K562 (cell line): ENCODE measurements around the gene ADK. TPM values are rescaled to one million over a fixed set of nuclear protein-coding genes. Genes with fewer than 3 reads are reported as not detected.

Experiments
- ATAC-seq: fragments of 200-7000 bp; cut with Tn5 transposase; 3 replicates; pipeline ENCODE4 v1.9.1; 2020; ENCODE audit warnings: moderate library complexity
- BruUV-seq: library from RNA; stranded (reverse); fragments of 400-500 nt; replicated peaks from 2 replicates; lab custom pipeline; 2021; lab: Mats Ljungman, UMichigan
- CTCF ChIA-PET: fragments of 300-600 bp; formaldehyde crosslinking; extraction: SDS; loops from one replicate; lab custom pipeline; 2021; ENCODE audit warnings: low intra/inter-chr PET ratio; lab: Yijun Ruan, JAX
- POLR2A ChIA-PET: fragments of 300-600, 350-650 bp; sonication (Branson Sonifier 250); formaldehyde crosslinking; extraction: SDS; loops from one replicate; lab custom pipeline; 2021; ENCODE audit warnings: antibody characterized with exemption, inconsistent platforms; lab: Yijun Ruan, JAX
- DNase-seq, 4 experiments: peaks; one replicate each; pipeline versions ENCODE4 v3.0.0 to v3.0.0-alpha.2; 2011 to 2018; ENCODE audit warnings: low spot score in 3 of 4, mixed read lengths in 3 of 4; ENCODE audit errors: extremely low read depth in 1 of 4
- FAIRE-seq: peaks from 2 replicates; lab custom pipeline; 2011; peaks lifted over from hg19 to GRCh38; lab: Jason Lieb, UNC
- H2AFZ ChIP-seq: 2 replicates; pipeline ENCODE4 v1.6.0; 2011; ENCODE audit warnings: low read depth, low read length, control low read depth, inconsistent platforms
- H3K27ac ChIP-seq: fragments of 200-600 bp; 3 replicates; pipeline ENCODE4 v1.8.0; 2011; ENCODE audit warnings: low read depth, mild to moderate bottlenecking, control low read depth, inconsistent platforms, low read length, moderate library complexity, mixed read lengths; ENCODE audit errors: extremely low read depth
- H3K27me3 ChIP-seq, 2 experiments: fragments of 300-600 bp in 1 of 2; 2 replicates in 1 of 2; 3 replicates in 1 of 2; pipeline versions ENCODE4 v1.6.0 to v1.8.0; 2011; ENCODE audit warnings: inconsistent platforms in 2 of 2, low read length in 2 of 2, mild to moderate bottlenecking in 1 of 2, mixed read lengths in 1 of 2, moderate library complexity in 1 of 2; ENCODE audit not compliant: control insufficient read depth in 2 of 2, insufficient read depth in 2 of 2
- H3K36me3 ChIP-seq: fragments of 300-600 bp; 3 replicates; pipeline ENCODE4 v1.8.0; 2011; ENCODE audit warnings: mild to moderate bottlenecking, low read length, inconsistent platforms; ENCODE audit not compliant: control insufficient read depth, insufficient read depth
- H3K4me1 ChIP-seq, 2 experiments: fragments of 200-600 bp in 1 of 2; replicated peaks in 1 of 2; 2 replicates in 1 of 2; 3 replicates in 1 of 2; pipeline versions ENCODE4 v1.5.1 to v1.8.0; 2011; ENCODE audit warnings: inconsistent platforms in 2 of 2, low read length in 2 of 2, mild to moderate bottlenecking in 1 of 2, mixed read lengths in 1 of 2, moderate library complexity in 1 of 2; ENCODE audit not compliant: control insufficient read depth in 2 of 2, insufficient read depth in 2 of 2
- H3K4me2 ChIP-seq: 2 replicates; pipeline ENCODE4 v1.6.1; 2011; ENCODE audit warnings: low read length, control low read depth, inconsistent platforms, mixed read lengths; ENCODE audit not compliant: insufficient read depth
- H3K4me3 ChIP-seq: fragments of 200-600 bp; sonication (generic), shearing (Covaris generic); 2 replicates; pipeline ENCODE4 v1.5.1; 2016; ENCODE audit warnings: control low read depth, inconsistent platforms
- H3K79me2 ChIP-seq: fragments of 200-600 bp; 3 replicates; pipeline ENCODE4 v1.8.0; 2011; ENCODE audit warnings: low read length, inconsistent platforms; ENCODE audit not compliant: control insufficient read depth, insufficient read depth
- H3K9ac ChIP-seq, 2 experiments: 2 replicates each; pipeline versions ENCODE4 v1.6.0 to v1.6.1; 2011; ENCODE audit warnings: low read depth in 2 of 2, low read length in 2 of 2, control low read depth in 1 of 2, inconsistent platforms in 1 of 2, mild to moderate bottlenecking in 1 of 2, mixed read lengths in 1 of 2; ENCODE audit not compliant: insufficient read depth in 1 of 2
- H3K9me1 ChIP-seq: one replicate; pipeline ENCODE4 v1.6.0; 2011; ENCODE audit warnings: inconsistent platforms, mild to moderate bottlenecking, low read length, moderate library complexity; ENCODE audit not compliant: control insufficient read depth, insufficient read depth
- H3K9me3 ChIP-seq: replicated peaks from 2 replicates; pipeline ENCODE4 v1.5.1; 2011; ENCODE audit warnings: low read depth, low read length, inconsistent platforms; ENCODE audit not compliant: control insufficient read depth, insufficient read depth
- H4K20me1 ChIP-seq: replicated peaks from 2 replicates; pipeline ENCODE4 v1.6.1; 2011; ENCODE audit warnings: low read length, inconsistent platforms, mixed read lengths; ENCODE audit not compliant: control insufficient read depth, insufficient read depth
- ARID2 ChIP-seq: fragments of 450-650 bp; IDR thresholded peaks from 2 replicates; pipeline ENCODE4 v1.6.1; 2017; ENCODE audit warnings: antibody characterized with exemption, mild to moderate bottlenecking
- BRCA1 ChIP-seq, 2 experiments: fragments of 450-650 bp in 1 of 2; sonication (generic) in 1 of 2; formaldehyde crosslinking in 1 of 2; IDR thresholded peaks; 2 replicates each; pipeline versions ENCODE4 v1.5.0 to v1.6.1; 2017 to 2020; ENCODE audit warnings: mild to moderate bottlenecking in 1 of 2, missing genetic modification reagents in 1 of 2
- FOXM1 ChIP-seq, 2 experiments: fragments of 450-650 bp in 1 of 2; sonication (generic) in 1 of 2; formaldehyde crosslinking in 1 of 2; IDR thresholded peaks; 2 replicates each; pipeline versions ENCODE4 v1.6.1 to v1.9.0; 2017 to 2022; ENCODE audit warnings: low read depth in 2 of 2, mild to moderate bottlenecking in 2 of 2, missing genetic modification reagents in 1 of 2, moderate library complexity in 1 of 2
- HNRNPLL ChIP-seq: fragments of 200-400 bp; formaldehyde crosslinking; IDR thresholded peaks from 2 replicates; pipeline ENCODE4 v1.6.1; 2017; ENCODE audit warnings: low read length, low read depth, mild to moderate bottlenecking; ENCODE audit not compliant: poor library complexity, severe bottlenecking
- PBX2 ChIP-seq, 2 experiments: IDR thresholded peaks in 1 of 2; conservative IDR thresholded peaks in 1 of 2; 2 replicates each; pipeline ENCODE4 v1.6.1; 2016; ENCODE audit warnings: low read depth in 2 of 2, mild to moderate bottlenecking in 1 of 2, missing compliant biosample characterization in 1 of 2, missing genetic modification characterization in 1 of 2, moderate library complexity in 1 of 2
- RBM14 ChIP-seq: fragments of 200-400 bp; formaldehyde crosslinking; IDR thresholded peaks from 2 replicates; pipeline ENCODE4 v1.6.1; 2018; ENCODE audit warnings: low read depth, mild to moderate bottlenecking, low read length, moderate library complexity, borderline replicate concordance; ENCODE audit not compliant: insufficient read depth
- STAT5B ChIP-seq: fragments of 250-450 bp; sonication (Bioruptor Pico); IDR thresholded peaks from 2 replicates; pipeline ENCODE4 v1.8.0; 2021; ENCODE audit warnings: mild to moderate bottlenecking, inconsistent platforms
- TBP ChIP-seq: optimal IDR thresholded peaks from 2 replicates; pipeline ENCODE3; 2011; ENCODE audit warnings: low read depth, low read length, improper control_type of control experiment
- ZFP91 ChIP-seq: sonication (generic); formaldehyde crosslinking; IDR thresholded peaks from 2 replicates; pipeline ENCODE4 v1.8.0; 2022; ENCODE audit warnings: mild to moderate bottlenecking, missing genetic modification reagents
- ZNF57 ChIP-seq: fragments of 450-650 bp; formaldehyde crosslinking; IDR thresholded peaks from 2 replicates; pipeline ENCODE4 v1.4.0; 2020; ENCODE audit warnings: mild to moderate bottlenecking, moderate library complexity
- WGBS: fragments of 100-300 bp; shearing (Covaris generic); methylation state at CpG from one replicate; pipeline ENCODE4 v1.1.6; 2016; ENCODE audit warnings: low coverage, mixed read lengths; ENCODE audit not compliant: insufficient coverage; ENCODE audit errors: missing lambda C conversion rate; 5-methylcytosine and 5-hydroxymethylcytosine counted together
- in situ Hi-C: fragments of 300-500 bp; cut with MboI; formaldehyde crosslinking; loops from 4 replicates; pipeline ENCODE4 v1.15.0; 2018; ENCODE audit warnings: inconsistent platforms, mixed read lengths
- intact Hi-C: fragments of 100-400 bp; cut with micrococcal nuclease; formaldehyde crosslinking; loops from 2 replicates; pipeline ENCODE4 v1.14.2; 2022
- polyA plus RNA-seq, 8 experiments: library from polyadenylated mRNA; depleted of rRNA in 4 of 8; stranded (reverse) in 5 of 8; unstranded in 3 of 8; fragments of >200 nt; fragmentation: Nextera tagmentation in 2 of 8; fragmentation: Illumina TruSeq in 1 of 8; extraction: Ambion mirVana in 2 of 8; extraction: Trizol in 1 of 8; gene quantifications; 2 replicates each; pipeline versions ENCODE4 v1.2.1 to v1.2.3, GENCODE V29; 2011 to 2014; ENCODE audit warnings: inconsistent platforms in 1 of 8, missing spikeins in 1 of 8
- total RNA-seq, 7 experiments: library from RNA; depleted of rRNA in 6 of 7; stranded (reverse); fragments of >200 nt in 6 of 7; fragmentation: Illumina TruSeq in 2 of 7; extraction: Trizol in 2 of 7; gene quantifications; 2 replicates each; pipeline versions ENCODE4 v1.2.1 to v1.2.3, GENCODE V29; 2011 to 2021; ENCODE audit warnings: low replicate concordance in 1 of 7
- TF ChIP-seq, protein P1 (sequence below): sonication (generic); formaldehyde crosslinking; IDR thresholded peaks from 2 replicates; pipeline ENCODE4 v1.4.0; 2020; ENCODE audit warnings: mild to moderate bottlenecking, missing genetic modification reagents

ADK gene
- total and polyA plus RNA-seq, 9 of the 15 experiments (the other 6 are each of a cell fraction or from before 2014, with no cell fraction given), result 54.2 to 97.8 (median 73.6) TPM

GRCh38 chr10:74585231-74586087, 434.4 kb downstream of the ADK start:
- ChIA-PET CTCF (no interaction called here), POLR2A (interaction anchor here (0.6 kb wide), 1 partner anchor 259 kb away, joined by 3 read pairs; no protein-coding TSS in a partner anchor)
- no peak overlapping the region for H3K9ac ChIP-seq
- intact Hi-C loops (no loop called here), in situ Hi-C loops (no loop called here)
- no peaks in the 10 kb centered on the region for H4K20me1 ChIP-seq
- H2AFZ ChIP-seq, result no peak overlapping the region
- WGBS, result 57% methylated on average over 8 of the region's 8 CpGs
- H3K9me3 ChIP-seq, result no peaks in the 10 kb centered on the region
- no peaks in the 10 kb centered on the region for H3K36me3 ChIP-seq
- no peaks in the 10 kb centered on the region for H3K9me1 ChIP-seq
- H3K79me2 ChIP-seq, result no peaks in the 10 kb centered on the region
- no peak overlapping the region for H3K4me3 ChIP-seq
- ATAC-seq, result no peak
- DNase-seq, result no peak
- no TSS peak for BruUV-seq
- H3K4me2 ChIP-seq, result no peak overlapping the region
- no peak overlapping the region for H3K27ac ChIP-seq
- no peak for FAIRE-seq
- H3K4me1 ChIP-seq, result 0 out of 5 replicates have a peak, but pooled peaks cover 0 to 6% of the 10 kb centered on the region in 2 experiments
- H3K27me3 ChIP-seq, result no peaks in the 10 kb centered on the region
- TF ChIP-seq HNRNPLL (no peak), ZNF57 (CRISPR knock-in tag) (no peak), PBX2 (CRISPR knock-in tag; IDR thresholded peaks at IDR 0.05; ENCODE audit: low read depth) (no peak), PBX2 (tag; conservative IDR thresholded peaks at IDR 0.05; ENCODE audit: low read depth) (no peak), ARID2 (no peak), STAT5B (CRISPR knock-in tag) (no peak), TBP (no peak), ZFP91 (CRISPR knock-in tag) (no peak), FOXM1 (IDR thresholded peaks at IDR 0.05; ENCODE audit: low read depth) (no peak), FOXM1 (CRISPR knock-in tag; IDR thresholded peaks at IDR 0.05; ENCODE audit: low read depth) (no peak), RBM14 (no peak), BRCA1 (IDR thresholded peaks at IDR 0.05) (no peak), BRCA1 (CRISPR knock-in tag; IDR thresholded peaks at IDR 0.05) (no peak)
- TF ChIP-seq, protein P1, sequence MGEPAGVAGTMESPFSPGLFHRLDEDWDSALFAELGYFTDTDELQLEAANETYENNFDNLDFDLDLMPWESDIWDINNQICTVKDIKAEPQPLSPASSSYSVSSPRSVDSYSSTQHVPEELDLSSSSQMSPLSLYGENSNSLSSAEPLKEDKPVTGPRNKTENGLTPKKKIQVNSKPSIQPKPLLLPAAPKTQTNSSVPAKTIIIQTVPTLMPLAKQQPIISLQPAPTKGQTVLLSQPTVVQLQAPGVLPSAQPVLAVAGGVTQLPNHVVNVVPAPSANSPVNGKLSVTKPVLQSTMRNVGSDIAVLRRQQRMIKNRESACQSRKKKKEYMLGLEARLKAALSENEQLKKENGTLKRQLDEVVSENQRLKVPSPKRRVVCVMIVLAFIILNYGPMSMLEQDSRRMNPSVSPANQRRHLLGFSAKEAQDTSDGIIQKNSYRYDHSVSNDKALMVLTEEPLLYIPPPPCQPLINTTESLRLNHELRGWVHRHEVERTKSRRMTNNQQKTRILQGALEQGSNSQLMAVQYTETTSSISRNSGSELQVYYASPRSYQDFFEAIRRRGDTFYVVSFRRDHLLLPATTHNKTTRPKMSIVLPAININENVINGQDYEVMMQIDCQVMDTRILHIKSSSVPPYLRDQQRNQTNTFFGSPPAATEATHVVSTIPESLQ (CRISPR knock-in tag), result no peak
